Gastroesophageal sphincter (tissue), 4 donors: Measurements from ENCODE around the gene NSUN6. TPM values are rescaled to one million over a fixed set of nuclear protein-coding genes. Genes with fewer than 3 reads are reported as not detected.
"Not testable (repeated sequence)": the region's sequence is repeated elsewhere in the genome, so short reads cannot be mapped to it uniquely, and the experiment has no call there.

Experiments
- ATAC-seq: fragments of 150-250 bp; one replicate; pipeline ENCODE4 v1.9.1; 2016; ENCODE audit warnings: mild to moderate bottlenecking, moderate library complexity
- H3K27ac ChIP-seq, 4 donors: fragments of 200-600 bp; sonication (generic) in 3 of 4; 1 replicate in 3 of 4; 2 replicates in 1 of 4; pipeline ENCODE4 v1.5.1; 2016 to 2019
- H3K27me3 ChIP-seq: fragments of 200-600 bp; sonication (generic); one replicate; pipeline ENCODE4 v1.5.1; 2019
- H3K36me3 ChIP-seq, 2 donors: fragments of 200-600 bp; sonication (generic); one replicate each; pipeline ENCODE4 v1.5.1; 2019; ENCODE audit warnings: control low read depth in 1 of 2
- H3K4me1 ChIP-seq, 3 donors: fragments of 200-600 bp; sonication (generic); 1 replicate in 2 of 3; 2 replicates in 1 of 3; pipeline ENCODE4 v1.5.1; 2016 to 2019; ENCODE audit warnings: control low read depth in 2 of 3
- H3K4me3 ChIP-seq, 2 donors: fragments of 200-600 bp; sonication (generic); one replicate each; pipeline ENCODE4 v1.5.1; 2019; ENCODE audit warnings: mild to moderate bottlenecking in 1 of 2, moderate library complexity in 1 of 2
- H3K9me3 ChIP-seq, 3 donors: fragments of 200-600 bp; sonication (generic); one replicate each; pipeline ENCODE4 v1.5.1; 2017 to 2019; ENCODE audit warnings: control low read depth in 2 of 3
- EP300 ChIP-seq: sonication (generic); formaldehyde crosslinking; IDR thresholded peaks from one replicate; pipeline ENCODE4 v1.6.1; 2017; ENCODE audit warnings: antibody characterized with exemption, mild to moderate bottlenecking
- POLR2A ChIP-seq, 2 donors: fragments of 450-650 bp; IDR thresholded peaks; one replicate each; pipeline ENCODE4 v1.6.1; 2017; ENCODE audit warnings: antibody characterized with exemption in 2 of 2, mild to moderate bottlenecking in 2 of 2, moderate library complexity in 1 of 2
- POLR2AphosphoS5 ChIP-seq: sonication (generic); formaldehyde crosslinking; IDR thresholded peaks from one replicate; pipeline ENCODE4 v1.6.1; 2017; ENCODE audit warnings: antibody characterized with exemption
- WGBS, 2 donors: methylation state at CpG; one replicate each; pipeline ENCODE4 v1.1.5; 2018; ENCODE audit warnings: low coverage in 1 of 2; 5-methylcytosine and 5-hydroxymethylcytosine counted together
- total RNA-seq, 4 donors: library from RNA; depleted of rRNA; stranded (reverse); fragments of >200 nt; gene quantifications; one replicate each; pipeline ENCODE4 v1.1.0, GENCODE V29; 2016
- TF ChIP-seq, protein P1 (sequence below), 4 experiments: fragments of 200-600 bp in 2 of 4; fragments of 450-650 bp in 2 of 4; sonication (generic) in 1 of 4; IDR thresholded peaks; one replicate each; pipeline ENCODE4 v1.5.1; 2017 to 2019; ENCODE audit warnings: antibody characterized with exemption in 4 of 4, mild to moderate bottlenecking in 2 of 4, moderate library complexity in 2 of 4

Gene NSUN6
- total RNA-seq, 4 donors from 2014 or later, result 5.9 to 16.7 (median 7.1) TPM

DNA sequence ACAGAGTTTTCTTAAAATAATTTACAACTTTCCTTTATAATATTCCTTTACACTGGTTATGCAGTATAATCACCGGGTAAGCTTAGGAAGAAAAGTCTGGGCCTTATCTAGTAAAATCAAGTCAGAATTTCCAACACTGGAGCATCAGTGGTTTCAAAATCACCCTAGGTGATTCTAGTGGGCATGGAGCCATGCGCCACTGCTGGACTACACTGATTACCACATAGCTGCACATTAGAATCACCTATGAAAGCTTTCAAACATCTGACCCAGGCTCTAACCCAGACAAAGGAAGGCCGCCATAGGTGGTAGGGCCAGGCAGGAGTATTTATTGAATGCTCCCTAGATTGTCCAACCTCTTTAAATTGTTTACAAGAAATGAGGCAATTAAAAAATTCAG lies 52.0 kb downstream of the NSUN6 start:
- TF ChIP-seq EP300, result no peak
- TF ChIP-seq POLR2AphosphoS5, result no peak
- TF ChIP-seq, protein P1, sequence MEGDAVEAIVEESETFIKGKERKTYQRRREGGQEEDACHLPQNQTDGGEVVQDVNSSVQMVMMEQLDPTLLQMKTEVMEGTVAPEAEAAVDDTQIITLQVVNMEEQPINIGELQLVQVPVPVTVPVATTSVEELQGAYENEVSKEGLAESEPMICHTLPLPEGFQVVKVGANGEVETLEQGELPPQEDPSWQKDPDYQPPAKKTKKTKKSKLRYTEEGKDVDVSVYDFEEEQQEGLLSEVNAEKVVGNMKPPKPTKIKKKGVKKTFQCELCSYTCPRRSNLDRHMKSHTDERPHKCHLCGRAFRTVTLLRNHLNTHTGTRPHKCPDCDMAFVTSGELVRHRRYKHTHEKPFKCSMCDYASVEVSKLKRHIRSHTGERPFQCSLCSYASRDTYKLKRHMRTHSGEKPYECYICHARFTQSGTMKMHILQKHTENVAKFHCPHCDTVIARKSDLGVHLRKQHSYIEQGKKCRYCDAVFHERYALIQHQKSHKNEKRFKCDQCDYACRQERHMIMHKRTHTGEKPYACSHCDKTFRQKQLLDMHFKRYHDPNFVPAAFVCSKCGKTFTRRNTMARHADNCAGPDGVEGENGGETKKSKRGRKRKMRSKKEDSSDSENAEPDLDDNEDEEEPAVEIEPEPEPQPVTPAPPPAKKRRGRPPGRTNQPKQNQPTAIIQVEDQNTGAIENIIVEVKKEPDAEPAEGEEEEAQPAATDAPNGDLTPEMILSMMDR (IDR thresholded peaks at IDR 0.05), result no peak
- TF ChIP-seq POLR2A (IDR thresholded peaks at IDR 0.05), result no peak
- H3K4me1 ChIP-seq, result no peaks in the 10 kb centered on the region
- 96 to 100% methylated on average over 2 to 3 of the region's 3 CpGs for WGBS, 2 donors
- no peaks in the 10 kb centered on the region for H3K27me3 ChIP-seq
- H3K27ac ChIP-seq, result no peak overlapping the region
- no peaks in the 10 kb centered on the region for H3K9me3 ChIP-seq
- no peak overlapping the region for H3K4me3 ChIP-seq
- no peak for ATAC-seq
- H3K36me3 ChIP-seq, result peaks cover 0 to 39% of the 10 kb centered on the region in 2 donors

DNA sequence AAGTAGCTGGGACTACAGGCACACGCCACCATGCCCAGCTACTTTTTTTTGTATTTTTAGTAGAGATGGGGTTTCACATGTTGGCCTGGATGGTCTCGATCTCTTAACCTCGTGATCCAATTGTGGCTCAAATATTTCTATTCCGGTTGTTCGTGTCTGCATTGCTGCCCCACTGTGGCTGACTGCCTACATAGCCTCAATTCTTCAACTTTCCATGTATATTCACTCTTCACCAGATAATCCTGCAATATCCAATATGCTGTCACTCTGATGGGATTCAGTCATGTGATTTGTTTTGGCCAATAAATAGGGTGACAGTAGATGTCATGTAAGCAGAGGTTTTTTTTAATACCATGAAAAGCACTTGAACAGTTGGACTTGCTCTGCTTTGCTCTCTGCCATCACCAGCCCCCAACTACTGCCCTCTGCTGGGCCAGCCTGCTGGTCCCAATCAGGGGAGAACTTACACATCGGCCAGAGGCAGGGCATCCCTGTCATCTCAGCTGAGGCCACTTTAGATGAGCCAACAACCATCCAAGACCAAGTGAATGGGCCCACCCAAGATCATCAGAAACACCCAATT lies 56.7 kb downstream of the NSUN6 start:
- H3K9me3 ChIP-seq, result no peaks in the 10 kb centered on the region
- H3K4me1 ChIP-seq, result no peaks in the 10 kb centered on the region
- H3K36me3 ChIP-seq, result peaks cover 0 to 18% of the 10 kb centered on the region in 2 donors
- ATAC-seq, result no peak
- 88 to 90% methylated on average over 5 to 6 of the region's 6 CpGs for WGBS, 2 donors
- no peak overlapping the region for H3K4me3 ChIP-seq
- TF ChIP-seq, protein P1 (IDR thresholded peaks at IDR 0.05), result peak in 1 of 4 experiments; percentile 11
- TF ChIP-seq POLR2A (IDR thresholded peaks at IDR 0.05), result no peak
- no peaks in the 10 kb centered on the region for H3K27me3 ChIP-seq
- H3K27ac ChIP-seq, result no peak overlapping the region

DNA sequence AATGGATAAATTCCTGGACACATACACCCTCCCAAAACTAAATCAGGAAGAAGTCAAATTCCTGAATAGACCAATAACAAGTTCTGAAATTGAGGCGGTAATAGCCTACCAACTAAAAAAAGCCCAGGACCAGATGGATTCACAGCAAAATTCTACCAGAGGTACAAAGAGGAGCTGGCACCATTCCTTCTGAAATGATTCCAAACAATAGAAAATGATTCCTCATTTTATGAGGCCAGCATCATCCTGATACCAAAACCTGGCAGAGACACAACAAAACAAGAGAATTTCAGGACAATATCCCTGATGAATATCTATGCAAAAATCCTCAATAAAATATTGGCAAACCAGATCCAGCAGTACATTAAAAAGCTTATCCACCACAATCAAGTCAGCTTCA lies 60.2 kb downstream of the NSUN6 start:
- ATAC-seq, H3K27me3 ChIP-seq, H3K27ac ChIP-seq, H3K4me3 ChIP-seq, H3K9me3 ChIP-seq, H3K4me1 ChIP-seq: not testable (repeated sequence)
- 86 to 100% methylated on average over 1 of the region's 1 CpG for WGBS, 2 donors
- H3K36me3 ChIP-seq, result peaks cover 0 to 42% of the 10 kb centered on the region in 2 donors

DNA sequence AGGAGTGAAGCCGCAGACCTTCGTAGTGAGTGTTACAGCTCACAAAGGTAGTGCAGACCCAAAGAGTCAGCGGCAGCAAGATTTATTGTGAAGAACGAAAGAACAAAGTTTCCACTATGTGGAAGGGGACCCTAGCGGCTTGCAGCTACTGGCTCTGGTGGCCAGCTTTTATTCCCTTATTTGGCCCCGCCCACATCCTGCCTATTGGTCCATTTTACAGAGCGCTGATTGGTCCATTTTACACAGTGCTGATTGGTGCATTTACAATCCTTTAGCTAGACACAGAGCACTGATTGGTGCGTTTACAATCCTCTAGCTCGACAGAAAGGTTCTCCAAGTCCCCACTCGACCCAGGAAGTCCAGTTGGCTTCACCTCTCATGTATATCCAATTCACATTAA lies 64.8 kb downstream of the NSUN6 start:
- H3K27ac ChIP-seq, H3K9me3 ChIP-seq, H3K27me3 ChIP-seq, H3K4me3 ChIP-seq, H3K4me1 ChIP-seq, ATAC-seq: not testable (repeated sequence)
- H3K36me3 ChIP-seq, result peaks cover 0 to 50% of the 10 kb centered on the region in 2 donors
- 97 to 98% methylated on average over 9 of the region's 10 CpGs for WGBS, 2 donors

DNA sequence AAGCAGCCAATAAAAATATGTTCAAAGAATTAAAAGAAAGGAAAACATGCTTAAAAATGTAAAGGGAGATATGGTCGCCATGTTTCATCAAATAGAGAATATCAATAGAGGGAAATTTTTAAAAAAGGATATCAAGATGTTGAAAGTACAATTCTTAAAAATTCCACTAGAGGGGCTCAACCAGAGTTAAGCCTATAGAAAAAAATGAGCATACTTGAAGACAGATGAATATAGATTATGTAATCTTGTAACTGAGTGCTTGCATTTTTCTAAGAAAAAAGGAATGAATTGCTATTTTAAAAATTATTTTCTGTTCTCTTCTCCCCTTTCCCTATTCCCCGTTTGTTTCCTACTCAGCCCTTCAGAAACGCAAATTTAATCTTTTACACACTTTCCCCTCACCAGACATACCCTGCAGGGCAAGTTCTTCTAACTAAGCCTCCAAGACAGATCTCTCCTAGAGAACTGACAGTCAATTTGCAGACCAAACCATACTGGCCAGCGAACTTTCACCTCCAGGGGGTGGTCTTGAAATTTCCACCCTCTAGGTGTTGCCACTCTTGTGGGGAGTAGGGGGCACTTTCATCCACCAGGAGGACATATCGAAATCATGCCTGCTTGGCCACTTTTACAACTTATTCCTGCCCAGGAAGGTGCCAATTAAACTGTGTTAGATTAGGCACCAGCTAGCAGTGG lies 67.7 kb downstream of the NSUN6 start:
- no peaks in the 10 kb centered on the region for H3K9me3 ChIP-seq
- H3K27ac ChIP-seq, result no peak overlapping the region
- no peaks in the 10 kb centered on the region for H3K4me1 ChIP-seq
- WGBS, 2 donors, result 84 to 92% methylated on average over 5 of the region's 5 CpGs
- TF ChIP-seq, protein P1 (IDR thresholded peaks at IDR 0.05), result peak in 1 of 4 experiments; percentile 14
- TF ChIP-seq POLR2AphosphoS5 (no peak), POLR2A (IDR thresholded peaks at IDR 0.05) (no peak)
- H3K36me3 ChIP-seq, result peaks cover 0 to 76% of the 10 kb centered on the region in 2 donors
- no peak for ATAC-seq
- H3K4me3 ChIP-seq, result no peak overlapping the region
- H3K27me3 ChIP-seq, result no peaks in the 10 kb centered on the region

DNA sequence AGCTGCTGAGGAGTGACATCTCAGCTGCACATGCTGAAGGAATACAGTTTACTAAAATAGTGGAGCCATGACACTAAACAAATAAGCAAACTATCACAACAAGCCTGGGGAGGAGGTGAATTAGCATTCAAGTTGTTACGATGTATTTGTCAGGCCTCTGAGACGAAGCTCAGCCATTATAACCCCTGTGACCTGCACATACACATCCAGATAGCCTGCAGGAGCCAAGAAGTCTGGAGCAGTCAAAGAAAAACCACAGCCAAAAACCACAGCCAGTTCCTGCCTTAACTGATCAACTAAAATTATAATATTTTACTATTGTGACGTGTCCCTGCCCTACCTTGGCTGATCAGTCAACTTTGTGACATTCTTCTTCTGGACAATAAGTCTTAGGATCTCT lies 68.6 kb downstream of the NSUN6 start:
- Histone ChIP-seq H3K4me1 (no peaks in the 10 kb centered on the region), H3K27ac (no peak overlapping the region), H3K9me3 (no peaks in the 10 kb centered on the region), H3K4me3 (no peak overlapping the region), H3K36me3 (peaks cover 0 to 73% of the 10 kb centered on the region in 2 donors), H3K27me3 (no peaks in the 10 kb centered on the region)
- WGBS, 2 donors, result 67 to 75% methylated on average over 1 to 3 of the region's 3 CpGs
- ATAC-seq, result no peak
- no peak for TF ChIP-seq EP300
- TF ChIP-seq, protein P1 (IDR thresholded peaks at IDR 0.05), result no peak
- no peak for TF ChIP-seq POLR2A (IDR thresholded peaks at IDR 0.05)
- no peak for TF ChIP-seq POLR2AphosphoS5
